D721Med (cell line): Measurements from ENCODE around the gene SS18L1.

Experiments
- DNase-seq: peaks from one replicate; pipeline ENCODE4 v3.0.0; 2011; ENCODE audit warnings: low spot score; ENCODE audit not compliant: insufficient read length
- FAIRE-seq: peaks from 2 replicates; lab custom pipeline; 2011; peaks lifted over from hg19 to GRCh38; lab: Jason Lieb, UNC
- CTCF ChIP-seq: IDR thresholded peaks from 2 replicates; pipeline ENCODE4 v1.5.1; 2012; ENCODE audit warnings: mild to moderate bottlenecking, control low read depth; ENCODE audit not compliant: insufficient read depth; ENCODE audit errors: missing control alignments

The SS18L1 gene

GRCh38 chr20:62208061-62208794 is 64.7 kb downstream of the SS18L1 start:
- DNase-seq (no peak), FAIRE-seq (no peak)
- no peak for TF ChIP-seq CTCF

- FAIRE-seq (no peak), DNase-seq (no peak)
- TF ChIP-seq CTCF, result no peak
These were observed 65.5 kb downstream of the SS18L1 start for GRCh38 chr20:62208795-62209755.

- no peak for FAIRE-seq
- no peak for TF ChIP-seq CTCF
- DNase-seq, result no peak
These were observed 66.4 kb downstream of the SS18L1 start for GRCh38 chr20:62209850-62210495.

GRCh38 chr20:62210496-62210855 is 66.9 kb downstream of the SS18L1 start:
- no peak for FAIRE-seq
- no peak for TF ChIP-seq CTCF
- DNase-seq, result no peak

- no peak for FAIRE-seq
- no peak for TF ChIP-seq CTCF
- DNase-seq, result no peak
These were observed 67.6 kb downstream of the SS18L1 start for GRCh38 chr20:62211216-62211615.

GRCh38 chr20:62211769-62212288 is 68.3 kb downstream of the SS18L1 start:
- TF ChIP-seq CTCF, result no peak
- DNase-seq, result no peak
- FAIRE-seq, result no peak
